ENCODE measurements around the gene PHKB.

The PHKB gene

DNA sequence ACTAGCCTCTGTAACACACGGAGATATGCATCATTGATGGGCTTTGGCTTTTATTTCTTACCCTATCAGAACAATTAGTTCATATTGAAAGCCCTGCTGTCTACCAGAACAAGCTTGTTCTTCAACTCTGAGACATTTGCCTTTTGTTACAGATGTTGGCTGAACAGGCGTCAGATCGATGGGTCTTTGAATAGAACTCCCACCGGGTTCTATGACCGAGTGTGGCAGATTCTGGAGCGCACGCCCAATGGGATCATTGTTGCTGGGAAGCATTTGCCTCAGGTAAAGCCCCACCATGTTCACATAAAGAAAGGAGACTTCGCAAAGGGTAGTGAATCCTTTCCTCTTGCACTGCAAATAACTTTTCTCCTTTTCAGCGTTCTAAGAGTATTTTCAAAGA, 232.1 kb downstream of the PHKB start:
- H3K4me3 Mint-ChIP-seq, result no peak overlapping the region
- peaks cover 47% of the 10 kb centered on the region for H3K36me3 Mint-ChIP-seq
- no peaks in the 10 kb centered on the region for H3K9me3 Mint-ChIP-seq
- H3K27me3 Mint-ChIP-seq, result no peaks in the 10 kb centered on the region
- no peak overlapping the region for H3K27ac Mint-ChIP-seq
- H3K4me1 Mint-ChIP-seq, result no peaks in the 10 kb centered on the region

DNA sequence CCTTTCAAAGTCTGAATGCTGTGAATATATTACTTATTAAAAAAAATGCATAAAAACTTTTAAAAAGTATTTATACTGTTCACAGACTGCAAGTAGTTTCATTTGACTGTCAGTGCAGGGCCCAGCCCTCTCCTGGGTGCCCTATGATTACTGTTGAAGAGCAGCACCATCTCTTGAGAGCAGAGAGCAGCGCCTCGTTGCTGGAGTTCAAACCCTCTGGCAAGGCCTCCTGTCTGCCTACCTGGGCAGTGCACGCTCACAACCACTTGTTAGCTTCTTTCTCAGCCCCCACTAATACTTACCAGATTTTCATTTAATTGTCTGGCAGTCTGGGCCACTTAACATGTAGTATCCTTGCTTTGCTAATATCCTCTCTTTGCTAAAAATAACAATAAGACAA, 233.4 kb downstream of the PHKB start:
- no peaks in the 10 kb centered on the region for H3K4me1 Mint-ChIP-seq
- H3K4me3 Mint-ChIP-seq, result no peak overlapping the region
- H3K9me3 Mint-ChIP-seq, result no peaks in the 10 kb centered on the region
- H3K27ac Mint-ChIP-seq, result no peak overlapping the region
- H3K36me3 Mint-ChIP-seq, result peaks cover 50% of the 10 kb centered on the region
- H3K27me3 Mint-ChIP-seq, result no peaks in the 10 kb centered on the region

DNA sequence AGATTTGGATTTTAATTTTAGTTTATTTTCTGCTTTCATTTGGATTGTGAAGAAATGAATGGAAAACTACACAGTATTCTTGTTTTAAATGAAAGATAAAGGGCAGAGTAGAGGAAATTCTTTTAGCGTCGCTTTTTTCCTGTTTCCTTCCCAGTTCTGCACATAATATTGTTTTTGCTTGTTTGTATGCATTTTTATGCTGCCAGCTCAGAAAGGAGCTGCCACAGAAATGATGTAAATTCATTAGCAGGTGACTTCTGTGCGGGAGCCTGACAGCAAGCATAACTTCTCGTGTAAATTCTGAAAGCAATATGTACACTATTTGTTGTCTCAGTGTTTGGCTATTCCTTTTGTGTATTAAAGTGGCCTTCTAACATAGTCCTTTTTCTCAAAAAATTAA, 234.6 kb downstream of the PHKB start:
- Mint-ChIP-seq H3K4me1 (no peaks in the 10 kb centered on the region), H3K27me3 (no peaks in the 10 kb centered on the region), H3K9me3 (peaks cover 2% of the 10 kb centered on the region), H3K36me3 (peaks cover 44% of the 10 kb centered on the region), H3K4me3 (no peak overlapping the region), H3K27ac (no peak overlapping the region)

DNA sequence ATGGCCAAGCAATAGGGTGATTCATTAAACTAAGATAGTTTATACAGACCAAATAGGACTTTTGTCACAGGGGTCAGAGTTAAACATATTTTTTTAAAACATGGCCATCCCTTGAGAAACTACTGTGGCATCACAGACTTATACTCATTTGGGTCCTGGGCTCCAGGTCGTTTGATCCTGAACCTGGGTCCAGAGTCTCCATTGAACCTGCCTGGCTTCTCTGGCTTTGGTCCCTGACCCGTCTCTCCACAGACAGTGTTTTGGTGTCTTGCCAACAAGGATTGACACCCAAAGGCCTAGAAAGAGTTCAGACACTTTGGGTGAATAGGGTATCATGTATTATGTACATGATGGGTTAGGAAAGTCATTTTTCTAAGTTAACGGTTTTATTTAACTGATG, 236.7 kb downstream of the PHKB start:
- no peaks in the 10 kb centered on the region for H3K27me3 Mint-ChIP-seq

DNA sequence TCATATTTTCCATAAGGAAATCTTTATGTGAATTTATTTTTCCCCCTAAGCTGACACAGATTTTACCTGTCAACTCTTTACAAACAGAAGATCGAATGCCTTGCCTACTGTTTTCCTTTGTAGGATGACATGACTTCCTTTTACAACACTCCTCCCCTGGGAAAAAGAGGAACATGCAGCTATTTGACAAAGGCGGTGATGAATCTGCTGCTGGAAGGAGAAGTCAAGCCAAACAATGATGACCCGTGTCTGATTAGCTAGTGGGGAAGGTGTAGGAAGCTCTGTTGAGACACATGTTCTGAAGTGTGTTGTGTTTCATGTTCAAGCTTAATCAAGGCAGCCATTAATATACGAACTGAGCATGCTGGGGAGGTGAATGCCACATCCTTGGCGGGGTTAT, 238.0 kb downstream of the PHKB start:
- peaks cover 37% of the 10 kb centered on the region for H3K36me3 Mint-ChIP-seq
- H3K4me1 Mint-ChIP-seq, result no peaks in the 10 kb centered on the region
- no peak overlapping the region for H3K4me3 Mint-ChIP-seq
- no peak overlapping the region for H3K27ac Mint-ChIP-seq
- H3K27me3 Mint-ChIP-seq, result no peaks in the 10 kb centered on the region
- H3K9me3 Mint-ChIP-seq, result peaks cover 5% of the 10 kb centered on the region

More for the DNA sequence above, 236.7 kb downstream of the PHKB start:
- peaks cover 5% of the 10 kb centered on the region for H3K9me3 Mint-ChIP-seq
- H3K36me3 Mint-ChIP-seq, result peaks cover 37% of the 10 kb centered on the region
- H3K27ac Mint-ChIP-seq, result no peak overlapping the region
- no peak overlapping the region for H3K4me3 Mint-ChIP-seq
- no peaks in the 10 kb centered on the region for H3K4me1 Mint-ChIP-seq

DNA sequence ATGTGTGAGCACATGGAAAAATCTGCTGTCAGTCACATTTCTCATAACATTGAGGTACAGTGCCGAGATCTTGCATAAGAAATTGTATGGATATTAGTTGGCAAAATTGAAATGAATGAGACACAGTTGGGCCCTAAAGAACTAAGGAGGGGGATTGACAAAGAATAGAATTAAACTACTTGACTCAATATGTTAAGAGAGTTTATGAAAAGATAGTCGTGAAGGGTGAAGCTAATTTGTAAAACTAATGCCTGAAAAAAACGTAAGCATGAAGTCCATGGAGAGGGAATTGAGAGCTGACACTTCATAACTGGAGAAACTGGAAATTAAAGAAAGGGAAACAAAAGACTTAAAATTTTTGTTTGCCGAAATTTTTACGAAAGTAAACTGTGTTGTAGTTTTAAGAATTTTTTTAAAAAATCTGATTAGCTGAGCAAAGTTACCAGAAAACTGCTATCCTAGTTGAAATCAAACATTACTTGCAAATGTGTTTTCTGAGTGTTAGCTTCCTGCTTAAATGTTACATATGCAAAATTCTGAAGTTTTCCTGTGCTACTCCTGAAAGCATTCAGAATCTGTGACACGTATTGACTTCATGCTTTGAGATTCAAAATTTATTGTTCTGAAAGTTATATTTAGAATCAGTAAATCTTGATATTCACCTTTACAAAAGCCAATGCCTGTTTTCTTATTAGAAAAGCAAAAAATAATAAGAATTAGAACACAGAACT, 239.9 kb downstream of the PHKB start:
- H3K27ac Mint-ChIP-seq, result no peak overlapping the region
- H3K4me3 Mint-ChIP-seq, result no peak overlapping the region
- H3K27me3 Mint-ChIP-seq, result no peaks in the 10 kb centered on the region
- H3K9me3 Mint-ChIP-seq, result peaks cover 5% of the 10 kb centered on the region
- peaks cover 30% of the 10 kb centered on the region for H3K36me3 Mint-ChIP-seq
- H3K4me1 Mint-ChIP-seq, result no peaks in the 10 kb centered on the region

DNA sequence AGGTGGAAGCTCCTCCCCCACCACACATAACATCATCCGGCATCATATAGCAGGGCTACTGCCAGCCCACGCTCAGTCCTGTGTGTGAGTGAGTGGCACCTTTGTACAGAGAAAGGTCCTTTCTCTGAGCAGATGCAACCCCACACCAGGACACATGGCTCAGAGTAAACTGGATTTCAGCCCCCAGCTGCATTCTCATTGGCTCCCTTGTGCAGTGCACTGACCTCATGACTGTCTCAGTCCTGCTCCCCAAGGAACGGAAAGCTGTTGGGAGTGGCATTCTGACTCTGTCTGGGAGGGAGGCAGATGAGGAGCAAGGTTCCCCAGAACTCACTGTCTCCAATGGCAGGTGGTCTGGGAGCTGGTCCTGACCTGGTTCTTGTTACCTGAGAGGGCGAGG, 244.1 kb downstream of the PHKB start:
- H3K27ac Mint-ChIP-seq, result no peak overlapping the region
- no peaks in the 10 kb centered on the region for H3K4me1 Mint-ChIP-seq
- peaks cover 4% of the 10 kb centered on the region for H3K36me3 Mint-ChIP-seq
- peaks cover 5% of the 10 kb centered on the region for H3K9me3 Mint-ChIP-seq
- H3K4me3 Mint-ChIP-seq, result no peak overlapping the region
- H3K27me3 Mint-ChIP-seq, result no peaks in the 10 kb centered on the region

DNA sequence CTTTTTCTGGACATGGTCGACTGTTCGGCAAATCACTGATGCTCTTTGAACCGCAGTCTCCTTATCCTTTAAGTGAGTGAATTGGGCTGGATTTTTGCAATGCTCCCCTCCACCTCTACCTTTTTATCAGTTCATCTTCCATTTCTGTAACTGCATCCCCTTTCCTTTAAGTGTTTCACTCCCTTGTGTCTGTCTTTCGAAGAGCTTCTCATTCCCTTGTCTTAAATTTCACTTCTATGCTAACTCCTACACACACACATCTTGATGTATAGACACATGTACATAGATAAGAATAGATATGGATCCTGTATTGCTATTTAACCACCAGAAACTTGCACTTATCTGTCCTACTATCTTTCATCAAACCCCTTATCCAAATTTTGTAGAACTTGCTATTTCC, 250.7 kb downstream of the PHKB start:
- peaks cover 6% of the 10 kb centered on the region for H3K9me3 Mint-ChIP-seq
- H3K27ac Mint-ChIP-seq, result no peak overlapping the region
- no peak overlapping the region for H3K4me3 Mint-ChIP-seq
- H3K27me3 Mint-ChIP-seq, result peaks cover 5% of the 10 kb centered on the region
- H3K36me3 Mint-ChIP-seq, result no peaks in the 10 kb centered on the region
- no peaks in the 10 kb centered on the region for H3K4me1 Mint-ChIP-seq

DNA sequence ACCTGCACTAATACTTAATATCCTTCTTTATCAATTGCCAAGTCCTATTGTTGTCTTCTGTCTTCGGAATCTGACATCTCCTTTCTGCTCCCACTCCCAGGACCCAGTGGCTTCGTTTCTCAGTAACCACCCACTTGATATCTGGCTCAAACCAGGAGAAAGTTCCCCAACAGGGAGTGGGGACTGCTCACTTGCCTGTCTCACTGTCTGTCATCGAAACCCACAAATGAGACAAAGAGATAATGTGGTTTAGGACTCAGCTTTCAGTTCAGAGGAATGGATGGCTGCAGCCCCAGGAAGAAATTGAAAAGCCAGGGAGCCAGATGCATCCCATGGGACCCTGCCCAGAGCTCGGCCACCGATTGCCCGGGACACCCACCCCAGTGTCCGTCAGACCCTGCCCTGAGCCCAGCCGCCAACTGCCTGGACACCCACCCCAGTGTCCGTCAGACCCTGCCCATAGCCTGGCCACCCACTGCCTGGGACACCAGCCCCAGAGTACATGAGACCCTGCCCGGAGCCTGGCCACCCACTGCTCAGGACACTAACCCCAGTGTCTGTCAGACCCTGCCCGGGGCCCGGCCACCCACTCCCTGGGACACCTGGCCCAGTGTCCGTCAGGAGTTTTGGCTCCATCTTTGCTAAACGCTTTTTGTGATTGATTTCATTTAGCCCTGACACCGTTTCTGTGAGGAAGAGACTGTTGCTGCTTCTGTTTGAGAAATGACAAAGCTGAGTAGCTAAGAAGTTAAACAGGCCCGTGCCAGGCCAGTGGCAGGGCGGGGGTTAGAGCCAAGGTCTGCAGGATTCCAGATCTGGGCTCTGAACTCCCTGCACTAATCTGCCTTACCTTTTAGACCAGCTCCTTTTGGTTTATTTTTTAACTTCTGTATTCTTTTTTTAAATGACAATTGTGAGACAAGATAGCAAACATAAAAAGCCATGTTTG, 251.4 kb downstream of the PHKB start:
- H3K9me3 Mint-ChIP-seq, result peaks cover 6% of the 10 kb centered on the region
- H3K4me3 Mint-ChIP-seq, result no peak overlapping the region
- no peaks in the 10 kb centered on the region for H3K36me3 Mint-ChIP-seq
- peaks cover 5% of the 10 kb centered on the region for H3K27me3 Mint-ChIP-seq
- H3K4me1 Mint-ChIP-seq, result no peaks in the 10 kb centered on the region
- H3K27ac Mint-ChIP-seq, result no peak overlapping the region

DNA sequence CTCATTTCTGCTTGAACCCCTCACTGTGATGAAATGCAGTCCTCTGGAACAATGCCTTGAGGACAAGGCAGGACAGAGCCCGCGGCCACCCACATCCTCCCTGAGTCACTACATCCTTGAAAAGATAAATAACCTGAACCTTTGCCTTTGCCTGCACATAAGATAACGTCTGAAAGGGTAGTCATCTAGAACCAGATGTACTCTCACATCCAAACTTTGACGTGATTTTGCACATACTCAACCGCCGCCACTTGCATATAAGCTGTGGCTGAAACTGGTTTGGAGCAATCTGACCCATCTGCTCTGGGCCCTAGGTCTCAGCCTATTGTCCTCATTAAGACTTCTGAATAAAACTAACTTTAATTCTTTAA, 252.1 kb downstream of the PHKB start:
- H3K27me3 Mint-ChIP-seq, result peaks cover 5% of the 10 kb centered on the region
- peaks cover 6% of the 10 kb centered on the region for H3K9me3 Mint-ChIP-seq
- H3K4me3 Mint-ChIP-seq, result no peak overlapping the region
- H3K4me1 Mint-ChIP-seq, result no peaks in the 10 kb centered on the region
- no peaks in the 10 kb centered on the region for H3K36me3 Mint-ChIP-seq
- H3K27ac Mint-ChIP-seq, result no peak overlapping the region

DNA sequence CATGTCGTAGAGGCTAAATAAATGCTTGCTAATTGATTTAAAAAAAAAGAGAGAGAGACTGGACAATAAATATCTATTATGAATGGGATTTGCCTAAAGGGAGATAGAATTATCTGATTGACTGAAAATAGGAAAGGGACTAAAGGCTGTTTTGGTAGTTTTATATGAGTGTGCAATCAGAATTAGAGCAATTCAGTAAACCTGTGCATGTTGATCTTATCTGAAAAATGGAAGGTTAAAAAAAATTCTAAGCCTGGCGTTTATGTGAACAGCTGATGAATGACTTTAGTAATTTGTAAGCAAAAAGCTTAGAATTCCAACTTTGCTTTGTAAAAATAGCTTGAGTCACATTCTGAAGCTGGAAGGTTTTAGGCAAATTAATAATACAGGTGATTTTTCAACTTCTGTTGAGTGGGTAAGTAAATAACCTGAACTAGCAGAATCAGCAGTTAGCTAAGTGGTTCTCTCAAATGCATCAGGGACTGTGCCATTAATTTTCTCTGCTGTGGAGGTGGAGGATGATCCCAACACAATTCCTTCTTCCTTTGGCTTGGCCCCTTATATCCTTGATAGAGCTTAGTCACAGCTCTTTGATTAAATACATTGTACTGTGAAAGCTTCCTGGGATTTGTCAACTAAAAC, 254.4 kb downstream of the PHKB start:
- H3K27me3 Mint-ChIP-seq, result peaks cover 5% of the 10 kb centered on the region
- H3K4me1 Mint-ChIP-seq, result no peaks in the 10 kb centered on the region
- no peak overlapping the region for H3K4me3 Mint-ChIP-seq
- H3K36me3 Mint-ChIP-seq, result no peaks in the 10 kb centered on the region
- no peak overlapping the region for H3K27ac Mint-ChIP-seq
- H3K9me3 Mint-ChIP-seq, result peaks cover 6% of the 10 kb centered on the region

DNA sequence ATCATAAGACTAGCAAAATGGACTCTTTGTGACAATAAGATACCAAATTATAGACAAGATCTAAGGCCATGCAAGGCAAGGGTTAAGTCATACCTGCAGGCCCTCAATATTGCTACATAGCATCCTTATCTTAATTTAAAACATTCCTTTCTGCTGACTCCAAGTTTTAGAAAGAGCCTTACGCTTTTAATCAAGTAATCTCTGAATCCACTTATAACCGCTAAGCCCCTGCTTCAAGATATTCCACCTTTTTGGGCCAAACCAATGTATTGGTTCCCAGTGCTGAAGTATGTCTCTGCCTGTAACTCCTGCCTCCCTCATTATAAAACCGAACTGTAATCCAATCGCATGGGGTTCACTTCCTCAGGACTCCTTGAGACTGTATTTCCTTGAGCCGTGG, 255.4 kb downstream of the PHKB start:
- H3K9me3 Mint-ChIP-seq, result peaks cover 6% of the 10 kb centered on the region
- no peaks in the 10 kb centered on the region for H3K4me1 Mint-ChIP-seq
- no peaks in the 10 kb centered on the region for H3K36me3 Mint-ChIP-seq
- no peak overlapping the region for H3K4me3 Mint-ChIP-seq
- peaks cover 5% of the 10 kb centered on the region for H3K27me3 Mint-ChIP-seq
- no peak overlapping the region for H3K27ac Mint-ChIP-seq

DNA sequence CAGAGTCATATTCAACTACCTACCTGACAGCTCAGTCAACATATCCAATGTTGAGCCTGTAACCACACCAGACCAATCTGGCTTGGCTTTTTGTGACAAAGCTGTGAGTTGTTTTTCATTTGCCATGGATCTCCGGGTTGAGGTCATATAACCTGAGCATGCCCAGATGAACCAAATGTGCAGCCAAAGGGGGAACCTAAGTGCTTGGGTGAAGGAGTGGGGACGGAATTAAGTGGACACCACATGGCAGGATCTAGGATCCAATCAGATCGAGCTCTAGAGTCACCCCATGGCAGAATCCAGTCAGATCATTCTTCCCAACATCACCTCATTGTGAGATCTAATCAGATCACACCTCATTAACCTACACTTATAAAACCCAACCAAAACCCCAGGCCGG, 258.6 kb downstream of the PHKB start:
- no peaks in the 10 kb centered on the region for H3K9me3 Mint-ChIP-seq
- H3K4me3 Mint-ChIP-seq, result no peak overlapping the region
- no peaks in the 10 kb centered on the region for H3K4me1 Mint-ChIP-seq

DNA sequence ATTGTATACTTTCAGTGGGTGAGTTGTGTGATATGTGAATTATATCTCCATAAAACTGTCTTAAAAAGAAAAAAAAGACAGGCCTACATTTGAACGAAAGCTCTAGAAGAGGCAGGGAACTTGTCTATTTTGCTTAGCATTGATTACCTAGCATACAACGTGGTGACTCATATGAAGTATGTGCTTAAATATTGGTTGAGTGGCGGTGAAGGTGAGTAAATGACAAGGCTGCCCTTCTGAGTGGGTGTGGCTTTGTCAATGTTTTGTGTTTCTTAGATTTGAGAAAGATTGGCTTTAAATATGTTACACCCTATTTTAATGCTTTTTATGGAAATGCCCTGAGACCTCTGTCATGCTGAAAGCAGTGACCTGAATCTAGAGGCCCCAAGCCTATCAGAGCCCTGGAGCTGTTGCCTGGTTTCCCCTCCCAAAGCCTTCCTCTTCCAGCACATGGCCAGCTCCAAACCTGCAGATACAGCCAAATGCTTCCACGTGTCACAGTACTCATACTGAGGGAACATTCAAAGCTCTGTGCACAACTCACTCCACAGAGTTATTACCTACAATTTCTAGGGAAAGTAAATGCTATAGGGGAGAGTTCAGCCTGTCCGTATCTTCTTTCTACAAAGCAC, 260.0 kb downstream of the PHKB start:
- Mint-ChIP-seq H3K4me1 (no peaks in the 10 kb centered on the region), H3K36me3 (no peaks in the 10 kb centered on the region), H3K27me3 (peaks cover 2% of the 10 kb centered on the region), H3K27ac (no peak overlapping the region), H3K9me3 (no peaks in the 10 kb centered on the region), H3K4me3 (no peak overlapping the region)

More for the DNA sequence above, 258.6 kb downstream of the PHKB start:
- Mint-ChIP-seq H3K27me3 (peaks cover 5% of the 10 kb centered on the region), H3K36me3 (no peaks in the 10 kb centered on the region), H3K27ac (no peak overlapping the region)

DNA sequence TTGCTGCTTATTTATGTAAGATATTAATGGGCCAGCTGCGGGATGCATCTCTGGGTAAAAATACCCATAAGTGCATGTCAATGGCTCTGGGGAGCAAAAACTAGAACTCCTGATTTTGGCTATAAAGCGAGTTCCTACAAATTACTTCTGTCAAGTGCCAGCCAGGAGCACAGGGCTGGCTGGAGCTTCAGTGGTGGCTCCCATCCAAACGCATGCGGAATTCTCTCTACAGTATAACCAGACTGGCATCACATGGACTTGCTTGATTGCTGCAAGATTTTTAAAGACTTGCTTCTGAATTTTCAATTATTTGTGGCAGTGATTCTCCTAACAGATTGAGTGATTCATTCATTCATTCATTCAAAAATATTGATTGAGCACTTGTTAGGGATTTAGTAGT, 260.9 kb downstream of the PHKB start:
- Mint-ChIP-seq H3K4me1 (no peaks in the 10 kb centered on the region), H3K36me3 (no peaks in the 10 kb centered on the region), H3K9me3 (no peaks in the 10 kb centered on the region), H3K4me3 (no peak overlapping the region), H3K27me3 (peaks cover 2% of the 10 kb centered on the region), H3K27ac (no peak overlapping the region)
